ENCODE measurements around the gene TLE5.
"Not testable (repeated sequence)": the region's sequence is repeated elsewhere in the genome, so short reads cannot be mapped to it uniquely, and the experiment has no call there.

The TLE5 gene

GRCh38 chr19:3096267-3096901 is 34.1 kb upstream of the TLE5 start:
- DNase-seq, result no peak

- DNase-seq, result no peak
These were observed 33.3 kb upstream of the TLE5 start for GRCh38 chr19:3095441-3096191.

GRCh38 chr19:3094601-3095440 is 32.5 kb upstream of the TLE5 start:
- no peak for DNase-seq

GRCh38 chr19:3089299-3089855 is 27.1 kb upstream of the TLE5 start:
- DNase-seq, result not testable (repeated sequence)

GRCh38 chr19:3087769-3088168 is 25.5 kb upstream of the TLE5 start:
- no peak for DNase-seq

- no peak for DNase-seq
These were observed 22.6 kb upstream of the TLE5 start for GRCh38 chr19:3084943-3085342.

GRCh38 chr19:3083964-3084363 is 21.7 kb upstream of the TLE5 start:
- DNase-seq, result no peak

GRCh38 chr19:3082331-3082730 is 20.0 kb upstream of the TLE5 start:
- DNase-seq, result no peak

- no peak for DNase-seq
These were observed 18.0 kb upstream of the TLE5 start for GRCh38 chr19:3080286-3080685.

GRCh38 chr19:3079578-3079977 is 17.3 kb upstream of the TLE5 start:
- no peak for DNase-seq

GRCh38 chr19:3075605-3076431 is 13.5 kb upstream of the TLE5 start:
- DNase-seq, result no peak

GRCh38 chr19:3073931-3074595 is 11.8 kb upstream of the TLE5 start:
- DNase-seq, result no peak

GRCh38 chr19:3073159-3073563 is 10.9 kb upstream of the TLE5 start:
- DNase-seq, result no peak

GRCh38 chr19:3071768-3072167 is 9.5 kb upstream of the TLE5 start:
- no peak for DNase-seq

- DNase-seq, result no peak
These were observed 5.8 kb upstream of the TLE5 start for GRCh38 chr19:3068071-3068470.

GRCh38 chr19:3067563-3067962 is 5.3 kb upstream of the TLE5 start:
- DNase-seq, result no peak

GRCh38 chr19:3066482-3067049 is 4.3 kb upstream of the TLE5 start:
- no peak for DNase-seq

GRCh38 chr19:3065675-3066357 is 3.5 kb upstream of the TLE5 start:
- DNase-seq, result no peak

GRCh38 chr19:3064011-3064330 is 1.7 kb upstream of the TLE5 start:
- DNase-seq, result no peak

- DNase-seq, result no peak
These were observed 823 bp downstream of the TLE5 start for GRCh38 chr19:3061182-3062161.
